DOHH2 (cell line): ENCODE results near the gene GTF2F2.

Source experiments
- H3F3A ChIP-seq: fragments of 200-600 bp; sonication (generic), shearing (Covaris generic); 2 replicates; pipeline ENCODE4 v1.6.0; 2016; ENCODE audit warnings: antibody characterized with exemption, mild to moderate bottlenecking; ENCODE audit not compliant: control insufficient read depth, insufficient read depth
- H3K27ac ChIP-seq: fragments of 200-600 bp; sonication (generic); 2 replicates; pipeline ENCODE4 v1.5.1; 2014; ENCODE audit warnings: low read depth, mild to moderate bottlenecking, low read length, moderate library complexity
- H3K27me3 ChIP-seq: fragments of 200-600 bp; sonication (generic); 2 replicates; pipeline ENCODE4 v1.6.1; 2014; ENCODE audit warnings: mild to moderate bottlenecking, low read length, mixed read lengths; ENCODE audit not compliant: control insufficient read depth
- H3K36me3 ChIP-seq: fragments of 200-600 bp; sonication (generic); 2 replicates; pipeline ENCODE4 v1.6.1; 2014; ENCODE audit warnings: mild to moderate bottlenecking, low read length, moderate library complexity, mixed read lengths; ENCODE audit not compliant: control insufficient read depth
- H3K4me1 ChIP-seq: fragments of 200-600 bp; sonication (generic); 2 replicates; pipeline ENCODE4 v1.6.1; 2014; ENCODE audit warnings: mild to moderate bottlenecking, low read length, mixed read lengths; ENCODE audit not compliant: control insufficient read depth
- H3K4me2 ChIP-seq: fragments of 200-600 bp; sonication (generic); 2 replicates; pipeline ENCODE4 v1.6.0; 2014; ENCODE audit warnings: mild to moderate bottlenecking, low read length, moderate library complexity
- H3K4me3 ChIP-seq: fragments of 200-600 bp; sonication (generic); 2 replicates; pipeline ENCODE4 v1.5.1; 2014; ENCODE audit warnings: mild to moderate bottlenecking, low read length, mixed read lengths
- H3K79me2 ChIP-seq: fragments of 200-600 bp; sonication (generic); 2 replicates; pipeline ENCODE4 v1.6.1; 2014; ENCODE audit warnings: mild to moderate bottlenecking, low read length, mixed read lengths; ENCODE audit not compliant: control insufficient read depth
- H3K9me2 ChIP-seq: fragments of 200-600 bp; sonication (generic); replicated peaks from 2 replicates; pipeline ENCODE4 v1.6.1; 2014; ENCODE audit warnings: mild to moderate bottlenecking, low read length, mixed read lengths; ENCODE audit not compliant: control insufficient read depth
- H3K9me3 ChIP-seq: fragments of 200-600 bp; sonication (generic); 2 replicates; pipeline ENCODE4 v1.6.1; 2014; ENCODE audit warnings: antibody characterized with exemption, low read length, mixed read lengths; ENCODE audit not compliant: control insufficient read depth, insufficient read depth
- H4K20me1 ChIP-seq: fragments of 200-600 bp; sonication (generic); 2 replicates; pipeline ENCODE4 v1.6.0; 2014; ENCODE audit warnings: low read depth, mild to moderate bottlenecking, antibody characterized with exemption, low read length, moderate library complexity; ENCODE audit not compliant: control insufficient read depth, insufficient read depth
- CTCF ChIP-seq: fragments of 200-600 bp; sonication (generic); IDR thresholded peaks from one replicate; pipeline ENCODE4 v1.5.1; 2014; ENCODE audit warnings: antibody characterized with exemption, mild to moderate bottlenecking, low read depth, low read length; ENCODE audit not compliant: poor library complexity, severe bottlenecking
- EZH2phosphoT487 ChIP-seq: fragments of 200-600 bp; sonication (generic); IDR thresholded peaks from 2 replicates; pipeline ENCODE4 v1.6.1; 2017; ENCODE audit warnings: borderline replicate concordance, mild to moderate bottlenecking, antibody characterized with exemption, low read length, moderate library complexity, mixed read lengths

Gene GTF2F2

GRCh38 chr13:45208132-45208531 lies 87.8 kb downstream of the GTF2F2 start:
- Histone ChIP-seq H3K4me1 (no peaks in the 10 kb centered on the region), H3K27me3 (no peaks in the 10 kb centered on the region), H3K79me2 (no peaks in the 10 kb centered on the region), H3K9me3 (no peaks in the 10 kb centered on the region), H3K4me2 (no peak overlapping the region), H3K36me3 (peaks cover 20% of the 10 kb centered on the region), H3K9me2 (no peaks in the 10 kb centered on the region), H3K27ac (no peak overlapping the region), H3K4me3 (no peak overlapping the region), H4K20me1 (no peaks in the 10 kb centered on the region), H3F3A (0 out of 2 replicates have a peak, but pooled peaks cover 3% of the 10 kb centered on the region)
- TF ChIP-seq CTCF: no peak
- TF ChIP-seq EZH2phosphoT487: no peak

GRCh38 chr13:45209229-45209628 lies 88.9 kb downstream of the GTF2F2 start:
- no peaks in the 10 kb centered on the region for H3K9me2 ChIP-seq
- H3K27me3 ChIP-seq: no peaks in the 10 kb centered on the region
- TF ChIP-seq CTCF (no peak), EZH2phosphoT487 (no peak)
- H3K79me2 ChIP-seq: no peaks in the 10 kb centered on the region
- no peak overlapping the region for H3K27ac ChIP-seq
- no peaks in the 10 kb centered on the region for H4K20me1 ChIP-seq
- H3K4me2 ChIP-seq: no peak overlapping the region
- no peaks in the 10 kb centered on the region for H3K4me1 ChIP-seq
- no peaks in the 10 kb centered on the region for H3K9me3 ChIP-seq
- peaks cover 20% of the 10 kb centered on the region for H3K36me3 ChIP-seq
- no peak overlapping the region for H3K4me3 ChIP-seq
- 0 out of 2 replicates have a peak, but pooled peaks cover 3% of the 10 kb centered on the region for H3F3A ChIP-seq

- Histone ChIP-seq H3K9me2 (no peaks in the 10 kb centered on the region), H3F3A (no peaks in the 10 kb centered on the region), H4K20me1 (no peaks in the 10 kb centered on the region), H3K36me3 (peaks cover under 1% of the 10 kb centered on the region), H3K9me3 (no peaks in the 10 kb centered on the region), H3K27ac (no peak overlapping the region), H3K4me3 (no peak overlapping the region), H3K4me2 (no peak overlapping the region), H3K4me1 (no peaks in the 10 kb centered on the region), H3K27me3 (no peaks in the 10 kb centered on the region), H3K79me2 (no peaks in the 10 kb centered on the region)
- no peak for TF ChIP-seq EZH2phosphoT487
Observed at GRCh38 chr13:45215392-45216077, 95.2 kb downstream of the GTF2F2 start.

GRCh38 chr13:45216193-45216592 lies 95.9 kb downstream of the GTF2F2 start:
- H3K9me2 ChIP-seq: no peaks in the 10 kb centered on the region
- H4K20me1 ChIP-seq: no peaks in the 10 kb centered on the region
- H3K27ac ChIP-seq: no peak overlapping the region
- H3K9me3 ChIP-seq: no peaks in the 10 kb centered on the region
- no peaks in the 10 kb centered on the region for H3K79me2 ChIP-seq
- no peak overlapping the region for H3K4me3 ChIP-seq
- no peaks in the 10 kb centered on the region for H3K4me1 ChIP-seq
- no peaks in the 10 kb centered on the region for H3K27me3 ChIP-seq
- no peaks in the 10 kb centered on the region; the same call in 1 of the 2 replicates for H3K36me3 ChIP-seq
- TF ChIP-seq EZH2phosphoT487 (no peak), CTCF (no peak)
- no peaks in the 10 kb centered on the region for H3F3A ChIP-seq
- no peak overlapping the region for H3K4me2 ChIP-seq
